IMR-90 (cell line): ENCODE results near the gene PUM2. TPM values are rescaled to one million over a fixed set of nuclear protein-coding genes. Genes with fewer than 3 reads are reported as not detected.
A peak's percentile ranks its signal among the peaks of the same experiment; 100 is the strongest.

Source experiments
- ATAC-seq: fragments of 200-7000 bp; cut with Tn5 transposase; 2 replicates; pipeline ENCODE4 v1.9.1; 2020; ENCODE audit warnings: low read depth, mild to moderate bottlenecking, moderate library complexity
- BruUV-seq: library from RNA; stranded (reverse); fragments of 400-500 nt; replicated peaks from 2 replicates; lab custom pipeline; 2021; lab: Mats Ljungman, UMichigan
- CTCF ChIA-PET: fragments of 300-600 bp; formaldehyde crosslinking; extraction: SDS; loops from one replicate; lab custom pipeline; 2021; ENCODE audit warnings: antibody characterized with exemption; lab: Yijun Ruan, JAX
- POLR2A ChIA-PET: fragments of 300-600 bp; sonication (Branson Sonifier 250); formaldehyde crosslinking; loops from one replicate; lab custom pipeline; 2022; ENCODE audit warnings: antibody characterized with exemption; ENCODE audit not compliant: unreplicated experiment; lab: Charles Lee
- DNase-seq: peaks from one replicate; pipeline ENCODE4 v3.0.0; 2013
- H2AFZ ChIP-seq: replicated peaks from 2 replicates; pipeline ENCODE3; 2013; ENCODE audit warnings: low read length, mild to moderate bottlenecking; ENCODE audit not compliant: poor library complexity
- H2AK5ac ChIP-seq: 2 replicates; pipeline ENCODE4 v1.6.1; 2013; ENCODE audit warnings: low read depth, low read length, inconsistent platforms
- H2AK9ac ChIP-seq: replicated peaks from 2 replicates; pipeline ENCODE3; 2013; ENCODE audit warnings: mild to moderate bottlenecking, low read depth, low read length, moderate library complexity; ENCODE audit not compliant: poor library complexity
- H2BK120ac ChIP-seq: 2 replicates; pipeline ENCODE4 v1.6.1; 2013; ENCODE audit warnings: low read depth, low read length, inconsistent platforms
- H2BK15ac ChIP-seq: 3 replicates; pipeline ENCODE4 v1.6.1; 2013; ENCODE audit warnings: low read depth, low read length, inconsistent platforms
- H2BK20ac ChIP-seq: 2 replicates; pipeline ENCODE4 v1.6.1; 2013; ENCODE audit warnings: low read depth, mild to moderate bottlenecking, inconsistent platforms, low read length, moderate library complexity
- H2BK5ac ChIP-seq: 2 replicates; pipeline ENCODE4 v1.6.1; 2013; ENCODE audit warnings: mild to moderate bottlenecking, low read depth, low read length, inconsistent platforms; ENCODE audit not compliant: poor library complexity, severe bottlenecking
- H3K14ac ChIP-seq: replicated peaks from 2 replicates; pipeline ENCODE4 v1.6.1; 2013; ENCODE audit warnings: low read depth, low read length, inconsistent platforms
- H3K18ac ChIP-seq: 2 replicates; pipeline ENCODE4 v1.6.1; 2013; ENCODE audit warnings: low read depth, low read length, control low read depth
- H3K23ac ChIP-seq: 2 replicates; pipeline ENCODE4 v1.6.1; 2013; ENCODE audit warnings: low read depth, low read length, inconsistent platforms
- H3K27ac ChIP-seq: 2 replicates; pipeline ENCODE4 v1.5.1; 2013; ENCODE audit warnings: mild to moderate bottlenecking, control low read depth, low read length; ENCODE audit not compliant: insufficient read depth
- H3K27me3 ChIP-seq: 2 replicates; pipeline ENCODE4 v1.6.1; 2013; ENCODE audit warnings: low read length; ENCODE audit not compliant: control insufficient read depth, insufficient read depth
- H3K36me3 ChIP-seq: 2 replicates; pipeline ENCODE4 v1.6.1; 2013; ENCODE audit warnings: low read length, mixed read lengths; ENCODE audit not compliant: control insufficient read depth, insufficient read depth
- H3K4ac ChIP-seq: 2 replicates; pipeline ENCODE4 v1.6.1; 2013; ENCODE audit warnings: low read depth, low read length, inconsistent platforms
- H3K4me1 ChIP-seq: 2 replicates; pipeline ENCODE4 v1.6.1; 2013; ENCODE audit warnings: low read length, mixed read lengths; ENCODE audit not compliant: control insufficient read depth, insufficient read depth
- H3K4me2 ChIP-seq: 2 replicates; pipeline ENCODE4 v1.6.1; 2013; ENCODE audit warnings: low read depth, mild to moderate bottlenecking, control low read depth, low read length, moderate library complexity
- H3K4me3 ChIP-seq: 2 replicates; pipeline ENCODE4 v1.5.1; 2013; ENCODE audit warnings: low read depth, mild to moderate bottlenecking, control low read depth, low read length, moderate library complexity; ENCODE audit not compliant: insufficient read depth
- H3K56ac ChIP-seq: 2 replicates; pipeline ENCODE4 v1.6.1; 2013; ENCODE audit warnings: low read length, inconsistent platforms; ENCODE audit not compliant: insufficient read depth; ENCODE audit errors: extremely low read depth
- H3K79me1 ChIP-seq, 2 experiments: 2 replicates each; pipeline ENCODE4 v1.6.1; 2013; ENCODE audit warnings: low read length in 2 of 2, inconsistent platforms in 1 of 2, low read depth in 1 of 2
- H3K9ac ChIP-seq: 2 replicates; pipeline ENCODE4 v1.6.1; 2013; ENCODE audit warnings: low read depth, low read length, control low read depth
- H3K9me1 ChIP-seq: 2 replicates; pipeline ENCODE4 v1.6.1; 2013; ENCODE audit warnings: low read length, inconsistent platforms; ENCODE audit not compliant: insufficient read depth
- H3K9me3 ChIP-seq: 2 replicates; pipeline ENCODE4 v1.6.1; 2013; ENCODE audit warnings: low read length; ENCODE audit not compliant: control insufficient read depth, insufficient read depth
- H4K20me1 ChIP-seq: 2 replicates; pipeline ENCODE4 v1.6.1; 2013; ENCODE audit warnings: low read length, inconsistent platforms; ENCODE audit not compliant: insufficient read depth
- H4K5ac ChIP-seq: 2 replicates; pipeline ENCODE4 v1.6.1; 2013; ENCODE audit warnings: mild to moderate bottlenecking, low read depth, low read length, control low read depth
- H4K8ac ChIP-seq, 2 experiments: 2 replicates each; pipeline ENCODE4 v1.6.1; 2013; ENCODE audit warnings: low read depth in 2 of 2, low read length in 2 of 2, control low read depth in 1 of 2, inconsistent platforms in 1 of 2
- H4K91ac ChIP-seq: 2 replicates; pipeline ENCODE4 v1.6.1; 2013; ENCODE audit warnings: low read depth, low read length, inconsistent platforms; ENCODE audit not compliant: insufficient read depth
- BHLHE40 ChIP-seq: fragments of 150-350 bp; IDR thresholded peaks from 2 replicates; pipeline ENCODE4 v1.6.1; 2016; ENCODE audit warnings: mild to moderate bottlenecking, low read depth, low read length
- CEBPB ChIP-seq: IDR thresholded peaks from 2 replicates; pipeline ENCODE4 v1.6.1; 2012; ENCODE audit warnings: low read depth, low read length, improper control_type of control experiment
- CHD1 ChIP-seq: IDR thresholded peaks from 2 replicates; pipeline ENCODE4 v1.6.1; 2012; ENCODE audit warnings: low read depth, low read length, improper control_type of control experiment
- FOS ChIP-seq: fragments of 150-350 bp; IDR thresholded peaks from 2 replicates; pipeline ENCODE4 v1.6.1; 2016; ENCODE audit warnings: low read depth, low read length
- MAFK ChIP-seq: IDR thresholded peaks from 2 replicates; pipeline ENCODE4 v1.6.1; 2012; ENCODE audit warnings: low read depth, low read length, improper control_type of control experiment
- MXI1 ChIP-seq: IDR thresholded peaks from 2 replicates; pipeline ENCODE4 v1.6.1; 2012; ENCODE audit warnings: low read depth, mild to moderate bottlenecking, low read length, moderate library complexity, borderline replicate concordance
- NFE2L2 ChIP-seq: fragments of 150-350 bp; IDR thresholded peaks from 2 replicates; pipeline ENCODE4 v1.6.1; 2016; ENCODE audit warnings: low read depth, mild to moderate bottlenecking, low read length
- POLR2A ChIP-seq: IDR thresholded peaks from 2 replicates; pipeline ENCODE4 v1.6.1; 2012; ENCODE audit warnings: mild to moderate bottlenecking, low read depth, low read length
- RAD21 ChIP-seq: IDR thresholded peaks from 2 replicates; pipeline ENCODE4 v1.6.1; 2012; ENCODE audit warnings: low read length, improper control_type of control experiment
- RCOR1 ChIP-seq: IDR thresholded peaks from 2 replicates; pipeline ENCODE4 v1.6.1; 2012; ENCODE audit warnings: mild to moderate bottlenecking, low read length, improper control_type of control experiment; ENCODE audit not compliant: insufficient replicate concordance
- RFX5 ChIP-seq: IDR thresholded peaks from 2 replicates; pipeline ENCODE4 v1.8.0; 2012; ENCODE audit warnings: low read depth, mild to moderate bottlenecking, low read length, moderate library complexity
- SMC3 ChIP-seq: fragments of 150-350 bp; IDR thresholded peaks from 2 replicates; pipeline ENCODE4 v1.6.1; 2016; ENCODE audit warnings: low read depth, mild to moderate bottlenecking, antibody characterized with exemption, low read length, moderate library complexity
- USF2 ChIP-seq: fragments of 150-350 bp; IDR thresholded peaks from 2 replicates; pipeline ENCODE4 v1.6.1; 2017; ENCODE audit warnings: mild to moderate bottlenecking, antibody characterized with exemption, low read length, low read depth
- WGBS, 2 experiments: methylation state at CpG; one replicate each; pipeline versions ENCODE4 v1.1.5 to v1.1.7; 2013; ENCODE audit warnings: missing lambda C conversion rate in 2 of 2; ENCODE audit not compliant: insufficient read length in 1 of 2; ENCODE audit errors: extremely low coverage in 2 of 2; 5-methylcytosine and 5-hydroxymethylcytosine counted together
- dilution Hi-C: fragments of 300-500 bp; cut with HindIII; formaldehyde crosslinking; loops from one replicate; pipeline ENCODE4 v1.14.3; 2018; ENCODE audit warnings: low sequenced_read_pairs; ENCODE audit not compliant: unreplicated experiment
- in situ Hi-C: fragments of 300-500 bp; cut with MboI; formaldehyde crosslinking; loops from 3 replicates; pipeline ENCODE4 v1.14.3; 2019; ENCODE audit warnings: low sequenced_read_pairs, inconsistent platforms, mixed read lengths
- intact Hi-C: fragments of 100-400 bp; cut with micrococcal nuclease; formaldehyde crosslinking; loops from 2 replicates; pipeline ENCODE4 v1.10.0; 2022
- polyA plus RNA-seq, 3 experiments: library from polyadenylated mRNA; depleted of rRNA; stranded (reverse); fragments of >200 nt; gene quantifications; 2 replicates each; pipeline ENCODE4 v1.2.3, GENCODE V29; 2012; ENCODE audit warnings: low replicate concordance in 1 of 3
- total RNA-seq: library from RNA; depleted of rRNA; stranded (reverse); fragments of >200 nt; gene quantifications from 2 replicates; pipeline ENCODE4 v1.2.3, GENCODE V29; 2012
- TF ChIP-seq, protein P1 (sequence below): fragments of 150-350 bp; IDR thresholded peaks from 2 replicates; pipeline ENCODE4 v1.6.1; 2016; ENCODE audit warnings: low read depth, mild to moderate bottlenecking, low read length, moderate library complexity, borderline replicate concordance
- TF ChIP-seq, protein P2 (sequence below): conservative IDR thresholded peaks from 2 replicates; pipeline ENCODE4 v1.5.1; 2012; ENCODE audit warnings: mild to moderate bottlenecking, low read depth, low read length, improper control_type of control experiment

The PUM2 gene
- total and polyA plus RNA-seq, 2 of the 4 experiments (the other 2 are of a cell fraction) = 18.8 to 38.4 TPM

- Histone ChIP-seq H3K9ac (no peak overlapping the region), H2AFZ (no peak overlapping the region), H4K20me1 (no peaks in the 10 kb centered on the region; the same call in 1 of the 2 replicates), H2BK120ac (no peak overlapping the region), H2BK5ac (no peak overlapping the region), H3K23ac (0 out of 2 replicates have a peak overlapping the region, but pooled peaks have one; percentile 15), H3K9me1 (0 out of 2 replicates have a peak, but pooled peaks cover 3% of the 10 kb centered on the region), H3K27ac (no peak overlapping the region), H3K14ac (no peak overlapping the region; the same call in 1 of the 2 replicates), H2BK20ac (no peak overlapping the region), H2AK5ac (no peak overlapping the region), H3K4me1 (no peaks in the 10 kb centered on the region), H3K9me3 (no peaks in the 10 kb centered on the region), H4K8ac (no peak overlapping the region), H3K4me2 (no peak overlapping the region), H3K4me3 (no peak overlapping the region), H3K18ac (no peak overlapping the region), H3K36me3 (peaks cover 4% of the 10 kb centered on the region), H2BK15ac (no peak overlapping the region), H3K4ac (no peak overlapping the region), H3K56ac (no peak overlapping the region), H3K27me3 (no peaks in the 10 kb centered on the region; the same call in 1 of the 2 replicates), H3K79me1 (no peaks in the 10 kb centered on the region), H4K5ac (no peak overlapping the region), H4K91ac (no peak overlapping the region), H2AK9ac (peak overlapping the region; percentile 43)
- ATAC-seq (no peak), DNase-seq (no peak)
- 67% methylated on average over 1 of the region's 14 CpGs; no CpG with 5 or more reads in 1 of the 2 experiments for WGBS, 2 experiments
- intact Hi-C loops = no loop called here
- dilution Hi-C loops = no loop called here
- ChIA-PET CTCF (no interaction called here), POLR2A (no interaction called here)
- no TSS peak for BruUV-seq
- in situ Hi-C loops = no loop called here
- TF ChIP-seq BHLHE40 = no peak
- no peak for TF ChIP-seq RFX5
- no peak for TF ChIP-seq RCOR1
- no peak for TF ChIP-seq CHD1
- no peak for TF ChIP-seq NFE2L2
- no peak for TF ChIP-seq MXI1
- no peak for TF ChIP-seq SMC3
- TF ChIP-seq USF2 = no peak
- TF ChIP-seq MAFK = no peak
- TF ChIP-seq RAD21 = no peak
- TF ChIP-seq, protein P1, sequence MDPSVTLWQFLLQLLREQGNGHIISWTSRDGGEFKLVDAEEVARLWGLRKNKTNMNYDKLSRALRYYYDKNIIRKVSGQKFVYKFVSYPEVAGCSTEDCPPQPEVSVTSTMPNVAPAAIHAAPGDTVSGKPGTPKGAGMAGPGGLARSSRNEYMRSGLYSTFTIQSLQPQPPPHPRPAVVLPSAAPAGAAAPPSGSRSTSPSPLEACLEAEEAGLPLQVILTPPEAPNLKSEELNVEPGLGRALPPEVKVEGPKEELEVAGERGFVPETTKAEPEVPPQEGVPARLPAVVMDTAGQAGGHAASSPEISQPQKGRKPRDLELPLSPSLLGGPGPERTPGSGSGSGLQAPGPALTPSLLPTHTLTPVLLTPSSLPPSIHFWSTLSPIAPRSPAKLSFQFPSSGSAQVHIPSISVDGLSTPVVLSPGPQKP = no peak
- TF ChIP-seq, protein P2, sequence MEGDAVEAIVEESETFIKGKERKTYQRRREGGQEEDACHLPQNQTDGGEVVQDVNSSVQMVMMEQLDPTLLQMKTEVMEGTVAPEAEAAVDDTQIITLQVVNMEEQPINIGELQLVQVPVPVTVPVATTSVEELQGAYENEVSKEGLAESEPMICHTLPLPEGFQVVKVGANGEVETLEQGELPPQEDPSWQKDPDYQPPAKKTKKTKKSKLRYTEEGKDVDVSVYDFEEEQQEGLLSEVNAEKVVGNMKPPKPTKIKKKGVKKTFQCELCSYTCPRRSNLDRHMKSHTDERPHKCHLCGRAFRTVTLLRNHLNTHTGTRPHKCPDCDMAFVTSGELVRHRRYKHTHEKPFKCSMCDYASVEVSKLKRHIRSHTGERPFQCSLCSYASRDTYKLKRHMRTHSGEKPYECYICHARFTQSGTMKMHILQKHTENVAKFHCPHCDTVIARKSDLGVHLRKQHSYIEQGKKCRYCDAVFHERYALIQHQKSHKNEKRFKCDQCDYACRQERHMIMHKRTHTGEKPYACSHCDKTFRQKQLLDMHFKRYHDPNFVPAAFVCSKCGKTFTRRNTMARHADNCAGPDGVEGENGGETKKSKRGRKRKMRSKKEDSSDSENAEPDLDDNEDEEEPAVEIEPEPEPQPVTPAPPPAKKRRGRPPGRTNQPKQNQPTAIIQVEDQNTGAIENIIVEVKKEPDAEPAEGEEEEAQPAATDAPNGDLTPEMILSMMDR = no peak
- TF ChIP-seq FOS = no peak
- no peak for TF ChIP-seq POLR2A
- no peak for TF ChIP-seq CEBPB
Observed at GRCh38 chr2:20198796-20199632, 151.6 kb downstream of the PUM2 start.
